DMS114 treated with DMSO at 0.1 percent for 48 hours (cell line): ENCODE results near the gene GUCY1A1.
"Not testable (repeated sequence)": the region's sequence is repeated elsewhere in the genome, so short reads cannot be mapped to it uniquely, and the experiment has no call there.

Source experiments
- DNase-seq: peaks from one replicate; lab custom pipeline; 2025; ENCODE audit not compliant: unreplicated experiment; lab: John Stamatoyannopoulos, UW

The GUCY1A1 gene

GRCh38 chr4:155666344-155667221, at the start of gene GUCY1A1:
TSS of gene GUCY1A1 (plus strand) at chr4:155666848. CDS start at chr4:155696868, 30,020 bp downstream.
- DNase-seq: peak; percentile 8

- DNase-seq: no peak
These were observed 49.4 kb upstream of the GUCY1A1 start for GRCh38 chr4:155617296-155617695.

GRCh38 chr4:155618183-155618838, 48.3 kb upstream of the GUCY1A1 start:
- DNase-seq: no peak

GRCh38 chr4:155620637-155621036, 46.0 kb upstream of the GUCY1A1 start:
- DNase-seq: no peak

- no peak for DNase-seq
These were observed 42.2 kb upstream of the GUCY1A1 start for GRCh38 chr4:155624478-155624877.

- DNase-seq: no peak
These were observed 40.1 kb upstream of the GUCY1A1 start for GRCh38 chr4:155626561-155626960.

- no peak for DNase-seq
These were observed 37.3 kb upstream of the GUCY1A1 start for GRCh38 chr4:155629183-155629825.

GRCh38 chr4:155629956-155630355, 36.7 kb upstream of the GUCY1A1 start:
- DNase-seq: no peak

- no peak for DNase-seq
These were observed 34.3 kb upstream of the GUCY1A1 start for GRCh38 chr4:155632310-155632840.

- DNase-seq: no peak
These were observed 28.3 kb upstream of the GUCY1A1 start for GRCh38 chr4:155638195-155638965.

- DNase-seq: no peak
These were observed 26.7 kb upstream of the GUCY1A1 start for GRCh38 chr4:155639704-155640523.

GRCh38 chr4:155640751-155641150, 25.9 kb upstream of the GUCY1A1 start:
- no peak for DNase-seq

GRCh38 chr4:155643087-155643486, 23.6 kb upstream of the GUCY1A1 start:
- DNase-seq: no peak

GRCh38 chr4:155646001-155646400, 20.6 kb upstream of the GUCY1A1 start:
- no peak for DNase-seq

- DNase-seq: not testable (repeated sequence)
These were observed 15.9 kb upstream of the GUCY1A1 start for GRCh38 chr4:155650785-155651184.

GRCh38 chr4:155653052-155653451, 13.6 kb upstream of the GUCY1A1 start:
- no peak for DNase-seq

GRCh38 chr4:155656025-155656424, 10.6 kb upstream of the GUCY1A1 start:
- DNase-seq: no peak

- no peak for DNase-seq
These were observed 9.5 kb upstream of the GUCY1A1 start for GRCh38 chr4:155657169-155657568.

GRCh38 chr4:155657985-155658680, 8.5 kb upstream of the GUCY1A1 start:
- no peak for DNase-seq
